Stimulated activated CD8-positive, alpha-beta memory T cell treated with anti-CD3 and anti-CD28 coated beads, Interleukin-7, amount 100 ng/mL, for 4 hours (primary cell): Measurements from ENCODE around the gene ST6GALNAC6.

Source experiments
- DNase-seq, 2 donors: peaks; one replicate each; pipeline ENCODE4 v3.0.0-alpha.2; 2020; ENCODE audit warnings: low read depth in 2 of 2

The ST6GALNAC6 gene, protein sequence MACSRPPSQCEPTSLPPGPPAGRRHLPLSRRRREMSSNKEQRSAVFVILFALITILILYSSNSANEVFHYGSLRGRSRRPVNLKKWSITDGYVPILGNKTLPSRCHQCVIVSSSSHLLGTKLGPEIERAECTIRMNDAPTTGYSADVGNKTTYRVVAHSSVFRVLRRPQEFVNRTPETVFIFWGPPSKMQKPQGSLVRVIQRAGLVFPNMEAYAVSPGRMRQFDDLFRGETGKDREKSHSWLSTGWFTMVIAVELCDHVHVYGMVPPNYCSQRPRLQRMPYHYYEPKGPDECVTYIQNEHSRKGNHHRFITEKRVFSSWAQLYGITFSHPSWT

DNA sequence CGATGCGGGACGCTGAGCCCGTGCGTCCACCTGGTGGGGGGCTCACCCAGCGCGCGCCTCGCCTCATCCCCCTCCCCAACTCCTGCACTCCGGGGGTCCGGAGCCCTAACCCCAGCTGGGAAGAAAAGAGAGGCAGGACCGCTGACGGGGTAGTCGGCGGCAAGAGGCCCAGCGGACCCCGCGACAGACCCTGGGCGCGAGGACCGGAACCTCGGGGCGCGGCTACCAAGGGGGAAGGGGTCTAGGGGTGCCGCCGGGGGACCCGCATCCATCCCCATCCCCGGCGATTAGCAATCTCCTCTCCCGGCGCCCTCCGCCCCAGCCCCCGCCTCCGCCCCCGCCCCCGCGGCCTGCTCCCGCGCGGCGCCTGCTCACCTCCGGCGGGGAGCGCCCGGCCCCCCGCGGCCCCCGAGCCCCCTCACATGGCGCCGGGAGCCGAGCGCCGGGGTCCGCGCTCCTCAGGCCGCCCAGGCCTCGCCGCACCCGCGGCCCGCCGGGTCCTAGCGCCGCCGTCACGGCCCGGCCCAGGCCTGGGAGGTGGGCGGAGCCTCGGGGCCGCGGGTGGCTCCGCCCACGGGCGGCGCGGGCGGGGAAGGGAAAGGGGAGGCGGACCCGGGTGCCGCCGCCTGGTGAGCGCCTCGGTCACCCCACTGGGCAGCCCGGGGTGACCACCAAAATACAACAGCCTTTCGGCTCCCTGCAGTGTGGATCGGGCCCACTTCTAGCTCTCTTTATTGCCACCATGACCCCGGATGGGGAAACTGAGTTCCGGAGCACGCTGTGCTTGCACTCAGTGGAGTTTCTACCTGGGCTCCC, at the start of gene ST6GALNAC6:
Gene ST6GALNAC6 (minus strand): TSS at position 476 of the 816 bp plus-strand sequence. CDS start 1,622 bp downstream, outside the sequence.
- peak in 1 of 2 donors; percentile 69 for DNase-seq

DNA sequence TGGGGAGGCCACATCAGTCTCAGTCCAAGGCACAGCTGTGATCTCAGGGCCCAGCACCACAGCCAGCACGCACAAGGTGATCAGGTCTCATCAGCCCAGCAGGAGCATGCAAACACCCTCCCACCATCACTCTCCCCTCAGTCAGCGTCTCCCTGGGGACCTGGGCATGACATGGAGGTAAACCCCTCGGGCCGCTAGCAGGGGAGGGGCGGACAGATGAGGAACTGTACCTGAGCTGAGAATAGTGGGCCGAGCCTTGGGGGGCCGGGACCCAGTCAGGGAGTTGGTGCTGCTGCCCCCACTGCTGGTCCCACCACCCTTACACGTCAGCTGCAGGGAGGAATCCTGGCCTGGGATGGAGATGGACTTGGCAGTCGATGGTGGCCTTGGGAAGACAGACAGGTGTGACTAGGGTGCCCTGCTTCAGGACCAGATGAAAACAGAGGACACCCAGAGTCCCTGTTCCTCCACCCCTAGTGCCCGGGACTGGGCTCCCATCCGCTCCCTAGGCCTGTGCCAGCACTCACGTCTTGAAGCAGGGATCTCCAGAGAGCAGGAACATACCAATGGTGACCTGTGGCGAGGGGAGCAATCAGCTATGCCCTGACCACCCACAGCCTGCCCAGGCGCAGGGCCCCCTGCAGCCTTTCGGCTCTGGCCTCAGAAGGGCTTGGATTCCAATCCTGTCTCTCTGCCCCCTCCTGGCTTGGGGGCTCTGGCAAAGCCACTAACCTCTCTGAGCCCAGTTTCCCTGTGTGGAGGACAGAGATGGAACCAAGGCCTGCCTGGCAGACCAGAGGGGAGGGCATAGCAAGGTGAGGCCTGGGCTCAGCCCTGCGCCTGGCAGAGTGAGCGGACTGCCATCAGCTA, 48.7 kb upstream of the ST6GALNAC6 start:
- no peak for DNase-seq

DNA sequence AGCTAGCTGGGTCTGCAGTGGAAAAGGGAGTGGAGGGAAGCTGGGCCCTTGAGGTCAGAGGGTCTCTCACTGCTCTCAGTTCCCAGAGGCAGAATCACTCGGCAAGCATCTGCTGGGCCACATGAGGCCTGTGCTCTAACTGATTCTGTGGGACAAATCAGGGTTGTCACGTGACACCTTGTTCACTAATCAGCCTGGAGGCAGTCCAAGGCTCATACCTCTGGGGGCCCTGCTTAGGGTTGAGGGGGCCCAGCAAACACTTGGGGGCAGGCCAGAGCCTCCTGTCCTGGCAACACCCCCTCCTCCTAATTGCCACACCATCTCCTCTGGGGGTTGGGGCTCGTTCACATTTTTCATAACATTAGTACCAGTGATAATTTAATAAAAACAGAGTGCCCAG, 47.3 kb upstream of the ST6GALNAC6 start:
- no peak for DNase-seq

DNA sequence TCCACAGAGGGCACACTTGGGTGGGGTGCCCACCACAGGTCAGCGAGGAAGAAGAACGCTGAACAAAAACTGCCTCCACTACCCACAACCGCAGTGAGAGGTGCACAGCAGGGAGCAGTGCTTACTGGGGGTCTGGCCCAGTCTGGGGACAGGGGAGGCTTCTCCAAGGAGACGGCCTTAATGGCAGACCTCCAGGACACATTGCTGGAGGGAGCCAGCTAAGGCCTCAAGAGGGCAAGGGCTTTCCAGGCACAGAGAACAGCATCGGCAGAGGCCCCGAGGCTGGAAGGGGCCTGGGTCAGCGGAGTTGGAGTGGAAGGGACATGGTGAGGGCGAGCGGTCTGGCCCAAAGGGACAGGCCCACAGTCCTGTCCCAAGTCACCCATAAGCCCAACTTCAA, 46.5 kb upstream of the ST6GALNAC6 start:
- DNase-seq: no peak

DNA sequence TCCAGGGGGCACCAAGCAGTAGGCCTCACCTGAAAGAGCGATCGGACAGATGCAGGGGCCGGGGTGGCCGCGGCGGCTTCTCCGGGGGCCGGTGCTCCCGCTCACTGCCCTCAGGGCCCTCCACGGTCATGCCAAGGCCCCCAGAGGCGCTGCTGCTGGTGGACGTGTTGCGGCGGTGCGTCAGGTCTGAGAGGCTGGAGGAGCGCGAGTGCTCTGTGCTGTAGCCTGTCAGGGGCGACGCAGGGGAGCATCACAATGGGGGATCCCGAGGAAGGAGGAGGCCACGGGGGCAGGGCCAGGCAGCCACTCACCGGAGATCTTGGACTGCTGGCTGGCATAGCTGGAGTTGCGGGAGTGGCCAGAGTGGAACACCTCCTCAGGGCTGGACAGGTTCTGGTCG, 45.9 kb upstream of the ST6GALNAC6 start:
- no peak for DNase-seq

DNA sequence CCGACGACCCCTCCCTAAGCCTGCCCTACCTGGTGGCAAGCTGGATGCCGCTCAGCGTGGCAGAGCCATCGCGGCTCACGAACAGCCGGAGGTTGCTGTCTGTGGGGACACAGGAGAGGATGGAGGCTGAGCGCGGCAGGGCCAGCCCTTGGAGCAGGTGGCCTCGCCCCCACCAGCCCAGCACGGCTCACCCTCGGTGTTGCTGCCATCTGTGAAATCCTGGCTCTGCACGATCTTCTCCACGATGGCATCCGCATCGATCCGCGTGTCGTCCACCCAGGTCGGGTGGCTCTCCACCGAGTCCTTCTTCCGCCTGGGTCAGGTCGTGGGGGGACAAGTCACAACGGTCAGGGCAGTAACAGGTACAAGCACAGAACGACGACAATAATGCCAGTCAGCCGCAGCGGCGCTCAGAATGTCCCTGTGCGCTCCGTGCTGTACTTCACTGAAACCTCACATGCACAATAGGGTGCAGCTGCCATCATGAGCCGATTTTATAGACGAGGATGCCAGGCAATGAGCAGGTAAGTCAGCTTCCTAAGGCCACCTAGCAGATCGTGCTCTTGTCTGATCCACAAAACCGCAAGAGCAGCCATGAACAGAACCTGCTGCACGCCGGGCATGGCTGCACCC, 45.3 kb upstream of the ST6GALNAC6 start:
- no peak for DNase-seq

DNA sequence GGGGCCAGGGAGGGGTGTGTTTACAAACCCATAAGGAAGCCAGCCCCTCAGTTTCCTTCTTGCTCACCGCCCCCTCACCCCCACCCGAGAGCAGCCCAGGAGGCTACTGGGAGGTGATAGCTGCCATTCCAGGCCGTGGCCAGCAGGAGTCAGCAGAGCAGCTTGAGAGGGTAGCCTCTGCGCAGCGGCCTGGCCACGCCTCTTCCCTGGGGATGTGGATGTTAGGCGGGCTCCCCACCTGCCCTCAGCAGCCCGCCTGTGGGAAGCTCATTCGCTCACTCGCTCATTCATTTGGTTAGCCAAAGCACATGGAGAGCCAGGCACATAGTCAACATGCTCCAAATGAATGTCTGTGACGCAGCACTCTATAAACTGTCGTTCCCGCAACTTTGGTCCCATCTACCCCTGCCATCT, 44.3 kb upstream of the ST6GALNAC6 start:
- DNase-seq: peak; percentile 66 to 70

DNA sequence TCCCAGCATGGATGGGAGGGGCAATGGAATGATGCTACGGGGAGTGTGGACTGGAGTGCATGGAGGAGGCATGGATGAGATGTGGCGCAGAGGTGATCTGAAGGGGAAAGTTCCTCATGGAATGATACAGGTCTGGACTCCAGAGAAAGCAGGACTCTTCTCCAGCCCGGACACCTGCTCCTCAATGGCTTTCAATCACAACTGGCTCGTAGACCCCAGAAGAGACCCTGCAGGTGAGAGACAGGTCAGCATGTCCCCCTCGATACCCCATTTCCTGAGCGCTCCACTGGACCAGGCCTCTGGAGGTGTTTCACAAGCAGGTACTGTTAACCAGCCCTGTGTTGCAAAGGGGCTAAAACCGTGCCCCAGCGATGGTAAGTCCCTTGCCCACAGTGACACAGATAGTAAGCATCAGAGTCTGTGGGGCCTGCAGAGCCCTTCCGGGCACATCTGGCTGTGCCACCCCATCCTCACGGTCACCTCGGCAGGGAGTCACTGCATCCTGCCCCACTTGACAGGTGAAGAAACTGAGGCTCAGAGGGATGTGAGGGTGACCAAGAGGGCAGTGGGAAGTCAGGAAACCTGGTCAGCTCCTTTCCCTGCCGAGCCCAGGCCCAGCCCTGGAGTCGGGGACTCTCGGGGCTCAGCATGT, 43.7 kb upstream of the ST6GALNAC6 start:
- DNase-seq: no peak

DNA sequence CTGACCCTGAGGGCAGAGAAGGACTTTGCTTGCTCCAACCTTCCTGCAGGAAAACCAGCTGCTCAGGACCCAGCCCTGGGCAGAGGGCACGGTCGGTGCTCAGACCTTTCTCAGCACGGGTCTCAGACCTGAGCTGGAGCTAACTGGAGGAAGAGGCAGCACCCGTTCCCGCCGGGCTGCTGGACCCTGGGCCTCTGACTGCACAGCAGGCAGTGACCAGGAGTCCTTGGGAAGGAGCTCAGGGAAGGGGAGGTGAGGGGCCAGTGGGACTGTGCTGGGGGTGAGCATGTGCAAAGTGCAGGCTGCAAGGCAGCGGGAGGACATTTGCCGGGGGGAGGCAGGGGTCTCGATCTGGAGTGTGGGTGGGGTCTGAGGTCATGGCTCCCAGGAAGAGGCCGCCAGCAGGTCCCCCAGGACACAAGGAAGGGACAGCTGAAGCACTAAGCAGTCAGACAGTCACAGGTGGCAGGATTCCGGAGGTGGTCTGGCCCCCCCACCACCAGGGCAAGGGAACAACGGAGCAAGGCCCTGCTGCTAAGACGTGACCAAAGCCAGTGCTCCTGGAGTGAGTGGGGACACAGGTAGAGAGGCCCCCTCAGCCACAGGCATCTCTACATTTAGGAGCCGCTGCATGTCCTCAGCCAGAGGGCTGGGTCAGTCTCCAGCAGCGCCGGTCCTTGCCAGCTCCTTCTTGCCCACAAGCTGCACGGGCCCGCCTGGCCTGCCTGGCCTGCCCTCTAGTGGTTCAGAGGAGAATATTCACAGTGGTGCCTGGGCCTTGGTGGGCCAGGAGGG, 43.0 kb upstream of the ST6GALNAC6 start:
- DNase-seq: no peak

DNA sequence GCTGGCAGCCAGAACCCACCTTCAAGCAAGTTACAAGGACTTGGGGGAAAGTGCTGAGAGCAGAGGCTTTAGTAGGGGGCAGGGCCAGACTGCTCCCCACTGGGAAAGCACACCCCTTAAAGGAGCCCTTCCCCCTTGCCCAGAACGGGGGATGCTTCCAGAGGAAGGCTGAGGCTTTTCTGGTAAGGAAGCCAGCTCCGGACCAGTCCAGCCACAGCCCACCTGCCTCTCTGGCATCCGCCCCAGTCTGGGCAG, 42.5 kb upstream of the ST6GALNAC6 start:
- no peak for DNase-seq

DNA sequence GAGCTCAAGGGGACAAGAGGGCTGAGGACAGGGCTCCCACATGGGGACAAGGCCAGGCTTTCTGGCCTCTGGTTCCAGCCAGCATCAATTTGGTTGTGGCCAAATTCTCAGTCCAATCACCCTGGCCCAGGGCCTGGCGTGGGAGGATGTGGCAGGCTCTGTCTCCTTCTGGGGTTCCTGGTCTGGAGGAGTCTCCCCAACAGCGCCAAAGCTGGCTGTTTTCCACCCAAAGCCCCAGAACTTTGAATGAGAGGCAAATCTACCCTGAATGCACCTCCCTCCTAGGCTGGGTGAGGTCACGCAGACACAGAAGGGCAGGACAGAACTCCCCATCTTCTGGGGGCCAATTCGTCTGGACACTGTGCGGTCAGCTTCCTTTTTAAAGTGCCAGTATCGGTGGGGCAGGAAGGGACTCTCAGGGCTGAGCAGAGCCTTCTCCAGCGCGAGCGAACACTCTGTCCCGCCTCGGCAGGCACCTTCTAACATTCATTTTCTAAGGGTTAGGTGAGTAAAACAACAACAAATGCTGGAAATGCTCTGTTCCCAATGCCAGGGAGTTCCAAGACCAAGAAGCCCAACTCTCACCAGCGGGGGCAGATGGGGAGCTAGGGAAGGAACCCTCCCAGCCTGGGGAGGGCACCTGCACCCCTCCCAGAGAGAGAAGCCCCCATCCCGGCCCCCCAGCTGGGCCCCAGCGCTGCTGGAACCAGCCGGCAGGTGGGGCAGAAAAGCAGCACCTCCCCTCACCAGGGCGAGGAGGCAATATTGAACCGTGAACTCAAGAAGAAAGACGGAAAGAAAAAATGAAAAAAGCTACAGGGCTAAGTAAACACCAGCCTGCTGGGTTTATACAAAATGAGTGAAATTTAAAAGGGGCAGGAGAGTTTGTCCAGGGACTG, 41.9 kb upstream of the ST6GALNAC6 start:
- no peak for DNase-seq

DNA sequence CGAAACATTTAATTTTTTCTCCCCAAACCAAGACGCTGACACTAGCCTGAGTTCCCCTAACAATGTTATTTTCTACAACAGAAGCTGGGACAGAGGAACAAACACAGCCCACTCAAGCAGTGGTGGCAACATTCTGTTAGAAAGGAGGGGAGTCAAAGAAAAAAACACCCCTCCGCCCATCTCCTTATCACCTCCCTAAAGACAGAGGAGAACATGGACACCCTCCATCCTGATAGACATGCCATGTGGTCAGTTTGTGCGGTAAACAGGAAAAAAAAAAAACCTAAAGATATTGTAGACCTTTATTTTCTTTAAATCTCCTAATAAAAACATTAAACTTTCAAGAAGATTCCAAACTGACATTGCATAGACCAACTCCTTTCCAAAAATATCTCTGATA, 41.2 kb upstream of the ST6GALNAC6 start:
- no peak for DNase-seq

DNA sequence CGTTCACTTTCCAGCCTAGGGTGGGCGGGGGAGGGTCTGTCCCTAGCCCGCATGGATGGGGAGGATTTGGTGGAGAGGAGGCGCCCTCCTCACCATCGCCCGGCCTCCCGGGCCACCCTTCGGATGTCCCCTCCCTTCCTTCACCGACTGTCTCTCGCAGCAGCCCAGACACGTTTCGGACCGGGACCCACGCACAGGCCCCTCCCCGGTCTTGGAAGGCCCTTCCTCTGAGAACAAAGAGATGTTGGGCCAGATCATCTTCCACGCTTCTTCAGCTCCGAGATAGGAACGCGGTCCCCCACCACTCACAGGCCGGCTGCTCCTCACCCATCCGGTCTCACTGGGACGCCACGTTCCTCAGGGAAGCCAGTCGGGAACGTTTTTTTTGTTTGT, 38.9 kb upstream of the ST6GALNAC6 start:
- DNase-seq: no peak

DNA sequence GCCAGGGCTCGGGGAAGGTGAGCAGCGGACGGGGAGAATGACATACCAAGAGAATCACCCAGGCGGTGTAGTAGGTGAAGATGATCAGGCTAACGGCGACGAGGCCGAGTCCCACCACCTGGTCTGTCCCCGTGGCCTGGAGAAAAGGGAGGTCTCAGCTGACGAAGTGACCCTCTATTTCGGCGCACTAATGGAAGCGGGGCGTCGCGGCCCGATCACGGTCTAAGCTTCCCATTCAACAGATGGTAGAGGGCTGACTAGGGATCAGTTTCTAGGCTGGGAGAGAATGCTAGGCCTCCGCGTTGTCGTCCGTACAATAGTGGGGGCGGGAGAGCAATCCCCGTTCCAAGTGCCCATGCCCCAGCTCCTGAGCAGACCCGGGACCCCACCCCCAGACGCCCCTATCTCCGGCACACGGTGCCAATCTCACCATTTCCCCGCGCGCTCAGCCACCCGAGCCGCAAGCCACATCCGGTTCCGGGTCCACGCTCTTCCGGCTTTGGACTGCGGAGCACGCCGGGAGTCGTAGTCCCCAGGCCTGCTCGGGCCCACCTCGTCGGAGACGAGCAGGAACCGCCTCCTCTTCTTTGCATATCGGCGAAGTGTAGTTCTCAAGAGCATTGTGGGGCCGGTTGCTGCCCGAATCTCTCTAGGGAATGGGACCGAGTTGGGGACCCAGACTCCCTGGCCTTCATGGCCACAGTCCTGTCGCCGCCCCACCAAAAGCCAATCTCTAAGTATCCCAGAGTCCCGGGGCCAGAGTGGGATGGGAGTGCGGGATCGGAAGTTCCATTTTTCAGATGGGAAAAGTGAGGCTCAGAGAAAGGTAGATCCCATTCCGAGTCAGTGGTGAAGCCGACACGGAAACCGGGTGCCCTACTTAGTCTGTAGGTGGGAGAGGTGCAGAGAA, 38.2 kb upstream of the ST6GALNAC6 start, which contains the start of gene DPM2:
Gene DPM2 (minus strand): TSS at position 467 of the 910 bp plus-strand sequence. CDS start 34 bp downstream, at position 433.
- DNase-seq: peak; percentile 68 to 83

DNA sequence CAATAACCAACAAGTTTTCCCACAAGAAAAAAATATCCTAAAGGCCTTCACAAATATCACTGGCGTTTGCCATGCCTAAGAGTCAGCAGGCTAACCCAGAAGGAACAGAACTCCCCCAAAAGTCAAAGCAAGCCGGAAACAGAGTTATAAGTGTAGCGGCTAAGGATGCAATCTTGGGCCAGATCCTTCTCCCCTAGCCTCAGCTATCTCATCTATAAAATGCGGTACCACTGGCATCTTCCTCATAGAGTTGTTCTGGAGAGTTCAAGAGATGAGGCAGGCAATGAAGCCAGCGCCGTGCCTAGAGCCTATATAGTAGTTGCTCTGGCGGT, 37.6 kb upstream of the ST6GALNAC6 start:
- no peak for DNase-seq

DNA sequence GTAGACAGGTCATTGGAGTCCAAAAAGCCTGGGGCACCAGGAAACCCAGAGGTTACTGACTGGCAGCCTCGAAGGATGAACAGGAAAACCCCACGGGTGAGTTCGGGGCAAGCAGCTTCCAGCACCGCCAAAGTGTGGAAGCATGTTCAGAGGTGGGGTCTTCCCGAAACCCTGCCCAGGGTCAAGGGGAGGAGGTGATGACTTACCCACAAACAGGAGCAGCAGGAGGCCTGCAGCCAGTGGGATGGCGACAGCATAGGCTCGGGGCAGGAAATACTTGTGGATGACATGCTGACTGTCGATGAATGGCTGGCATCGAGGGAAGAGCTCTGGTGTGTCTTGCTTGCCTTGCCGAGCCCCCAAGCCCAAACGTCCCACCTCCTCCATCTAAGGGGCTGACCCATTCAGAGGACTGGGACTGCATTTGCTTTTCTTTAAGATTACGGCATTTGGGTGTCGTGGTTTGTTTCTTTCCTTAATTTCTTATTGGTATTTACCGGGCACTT, 37.0 kb upstream of the ST6GALNAC6 start:
- no peak for DNase-seq

DNA sequence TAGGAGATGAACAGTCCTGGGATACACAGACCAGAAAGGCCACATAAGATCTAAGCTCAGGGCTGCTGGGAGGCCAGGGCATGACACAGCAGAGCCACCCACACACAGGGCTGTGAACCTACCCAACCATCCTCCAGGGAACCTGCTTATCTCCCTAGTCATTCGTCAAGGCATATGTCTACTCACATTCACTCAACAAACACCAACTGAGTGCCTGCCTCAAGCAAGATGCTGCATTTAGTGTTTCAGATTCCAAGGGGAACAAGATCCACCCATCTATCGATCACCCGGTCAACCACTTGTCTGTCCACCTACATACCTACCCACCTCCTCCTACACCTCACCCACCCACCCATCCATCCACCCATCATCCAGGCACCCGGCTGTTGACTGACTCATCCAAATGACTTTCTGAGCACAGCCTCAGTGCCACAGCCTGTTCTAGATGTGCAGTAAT, 36.4 kb upstream of the ST6GALNAC6 start:
- DNase-seq: peak in 1 of 2 donors; percentile 27

DNA sequence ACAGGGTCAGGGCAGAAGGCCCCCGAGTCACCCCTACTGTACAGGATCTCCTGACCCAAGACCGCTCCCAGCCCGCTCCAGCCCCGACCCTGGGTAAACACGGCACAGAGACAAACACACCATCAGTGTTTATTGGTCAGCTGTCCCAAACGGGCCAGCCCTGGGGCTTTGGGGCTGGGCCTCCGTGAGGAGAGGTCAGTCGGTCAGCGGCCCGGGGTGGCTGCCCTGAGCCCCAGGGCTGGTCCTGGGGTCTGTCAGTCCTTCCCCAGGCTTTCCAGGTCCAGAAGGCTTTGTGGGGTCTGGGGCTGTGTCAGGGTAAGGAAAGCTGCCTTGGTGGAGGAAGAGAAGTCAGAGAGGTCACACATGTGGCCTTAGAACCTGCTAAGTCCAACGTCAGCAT, 35.6 kb upstream of the ST6GALNAC6 start:
- no peak for DNase-seq
